ENCODE data around the gene ERBIN.

GRCh38 chr5:65910711-65911110 is 15.7 kb upstream of the ERBIN start:
- no peak for TF ChIP-seq CTCF (conservative IDR thresholded peaks at IDR 0.05; ENCODE audit: low read depth, low read length)
- TF ChIP-seq MAZ (IDR thresholded peaks at IDR 0.05; ENCODE audit: borderline replicate concordance, low read depth, low read length): no peak
- TF ChIP-seq RAD21 (IDR thresholded peaks at IDR 0.05; ENCODE audit: low read length): no peak
- TF ChIP-seq POLR2A (IDR thresholded peaks at IDR 0.05; ENCODE audit: low read depth, low read length): no peak
- TF ChIP-seq SMC3 (IDR thresholded peaks at IDR 0.05; ENCODE audit: low read depth, low read length): no peak
- no peak for TF ChIP-seq CHD1 (IDR thresholded peaks at IDR 0.05; ENCODE audit: low read depth, low read length)
- TF ChIP-seq MXI1 (IDR thresholded peaks at IDR 0.05; ENCODE audit: borderline replicate concordance, low read depth, low read length): no peak
- TF ChIP-seq USF2 (IDR thresholded peaks at IDR 0.05; ENCODE audit: low read depth, low read length): no peak
- no peak for TF ChIP-seq ELK1 (IDR thresholded peaks at IDR 0.05; ENCODE audit: borderline replicate concordance, low read depth, low read length)
